ENCODE measurements around the gene ITPRIP.

Gene ITPRIP

DNA sequence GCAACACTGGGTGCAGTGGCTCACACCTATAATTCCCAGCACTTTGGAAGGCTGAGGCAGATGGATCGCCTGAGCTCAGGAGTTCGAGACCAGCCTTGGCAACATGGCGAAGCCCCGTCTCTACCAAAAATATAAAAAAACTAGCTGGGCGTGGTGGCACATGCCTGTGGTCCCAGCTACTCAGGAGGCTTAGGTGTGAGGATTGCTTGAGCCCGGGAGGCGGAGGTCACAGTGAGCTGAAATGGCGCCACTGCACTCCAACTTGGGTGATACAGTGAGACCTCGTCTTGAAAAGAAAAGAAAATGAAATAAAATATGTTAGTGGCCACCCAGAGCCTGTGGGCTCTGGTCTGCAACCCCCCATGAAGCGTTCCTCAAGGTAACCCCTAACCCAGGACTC is 13.3 kb downstream of the ITPRIP start:
- DNase-seq = no peak

DNA sequence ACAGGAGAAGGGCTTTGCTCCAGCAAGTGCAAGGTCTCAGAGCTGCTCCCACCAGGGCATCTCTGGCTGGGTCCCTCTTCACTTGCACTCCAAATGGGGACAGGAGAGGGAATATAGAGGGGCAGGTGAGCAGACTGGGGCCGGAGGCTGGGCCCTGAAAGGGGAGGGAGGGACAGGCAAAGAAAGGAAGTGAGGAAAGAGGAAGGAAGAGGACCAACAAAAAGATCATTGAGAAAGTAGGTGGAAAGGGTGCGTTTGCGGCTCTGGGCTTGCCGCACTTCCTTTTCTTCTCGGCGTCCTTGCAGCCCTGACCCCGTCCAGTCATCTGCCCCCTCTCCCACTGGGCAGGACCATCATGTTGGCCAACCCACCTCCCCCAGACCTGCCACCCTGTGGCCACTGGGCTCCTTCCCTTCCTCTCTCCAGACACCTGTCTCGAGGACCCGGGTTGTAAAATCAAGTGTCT is 14.0 kb downstream of the ITPRIP start:
- no peak for DNase-seq

DNA sequence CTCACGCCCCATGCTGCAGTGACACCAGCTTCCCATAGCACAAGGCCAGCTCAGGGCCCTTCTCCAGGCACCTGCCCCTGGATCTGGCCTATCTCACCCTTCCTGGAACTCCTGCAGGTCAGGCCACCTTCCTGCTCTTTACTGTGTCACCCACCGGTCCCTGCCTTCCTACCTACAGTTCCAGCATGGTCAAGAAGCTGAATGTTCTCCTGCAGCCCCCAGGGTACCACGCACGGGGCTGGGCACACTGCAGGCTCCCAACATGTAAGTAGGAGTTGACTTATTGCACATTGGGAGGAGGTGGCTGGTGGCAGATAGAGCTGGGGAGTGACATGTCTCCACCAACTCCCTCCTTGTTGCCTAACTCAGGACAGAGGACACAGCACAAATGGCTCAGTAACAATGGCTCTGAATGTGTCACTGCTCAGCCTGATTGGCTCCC is 14.5 kb downstream of the ITPRIP start:
- DNase-seq = no peak

DNA sequence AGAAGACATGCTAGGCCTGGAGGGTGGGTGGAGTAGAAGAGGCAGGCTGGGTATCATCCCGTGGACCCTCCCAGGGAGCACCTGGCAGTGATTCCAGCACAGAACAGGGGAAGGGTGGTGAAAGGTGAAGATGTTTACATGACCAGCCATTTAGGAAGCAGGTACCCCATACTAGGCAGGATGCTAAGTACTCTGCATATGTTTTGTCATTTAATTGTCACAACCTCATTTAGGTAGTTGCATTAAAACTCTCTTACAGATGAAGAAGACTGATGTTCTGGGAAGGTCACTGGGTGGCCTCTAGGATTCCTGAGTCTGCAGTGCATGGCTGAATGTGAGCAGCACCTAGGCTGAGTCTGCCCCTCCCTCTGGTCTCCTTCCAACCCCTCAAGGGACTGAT is 15.2 kb downstream of the ITPRIP start:
- DNase-seq = no peak

DNA sequence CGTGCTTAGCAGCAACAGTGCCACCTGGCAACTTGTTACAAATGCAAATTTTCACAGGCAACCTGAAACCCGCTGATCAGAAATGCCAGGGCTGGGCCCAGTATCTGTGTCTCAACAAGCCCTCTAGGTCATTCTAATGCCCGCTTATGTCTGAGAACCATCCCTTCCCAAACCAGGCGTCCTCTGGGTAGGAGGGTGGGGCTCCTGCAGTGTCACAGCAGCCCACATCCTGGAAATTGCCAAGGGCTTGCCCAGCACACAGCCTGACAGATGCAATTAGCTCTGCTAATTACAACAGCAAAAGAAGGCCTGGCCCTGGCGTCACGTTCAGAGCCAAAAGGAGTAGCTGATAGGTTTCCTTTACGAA is 15.9 kb downstream of the ITPRIP start:
- DNase-seq = peak; percentile 43

DNA sequence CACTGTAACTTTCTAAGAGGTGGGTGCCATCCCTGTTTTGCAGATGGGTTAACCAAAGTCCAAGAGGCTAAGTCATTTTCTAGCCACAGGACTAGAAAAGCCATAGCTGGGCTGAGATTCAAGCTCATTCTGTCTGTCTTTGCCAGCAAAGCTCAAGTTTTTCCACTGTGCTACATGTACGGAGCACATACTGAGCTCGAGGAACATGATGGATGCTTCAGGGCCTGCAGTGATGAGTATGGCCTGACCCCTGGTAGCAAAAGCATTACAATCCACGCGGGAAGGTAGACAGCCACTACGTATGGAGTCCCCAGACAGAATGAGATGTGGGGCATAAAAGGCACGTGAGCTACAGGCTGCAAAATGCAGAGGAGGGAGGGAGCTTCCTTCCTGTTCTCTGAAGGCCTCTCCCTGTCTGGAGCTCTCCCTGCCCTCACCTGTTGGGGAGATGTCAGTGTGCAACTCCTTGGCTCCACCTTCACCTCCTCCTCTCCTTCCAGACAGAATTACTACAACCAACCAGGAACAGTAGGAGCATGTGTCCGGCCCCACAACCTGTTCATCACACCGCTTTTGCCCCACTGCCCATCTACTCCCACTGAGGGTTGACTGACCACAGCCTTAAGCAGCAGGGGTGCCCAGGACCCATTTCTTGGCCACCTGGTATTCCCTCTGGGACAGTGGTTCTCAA is 16.4 kb downstream of the ITPRIP start:
- DNase-seq = no peak

DNA sequence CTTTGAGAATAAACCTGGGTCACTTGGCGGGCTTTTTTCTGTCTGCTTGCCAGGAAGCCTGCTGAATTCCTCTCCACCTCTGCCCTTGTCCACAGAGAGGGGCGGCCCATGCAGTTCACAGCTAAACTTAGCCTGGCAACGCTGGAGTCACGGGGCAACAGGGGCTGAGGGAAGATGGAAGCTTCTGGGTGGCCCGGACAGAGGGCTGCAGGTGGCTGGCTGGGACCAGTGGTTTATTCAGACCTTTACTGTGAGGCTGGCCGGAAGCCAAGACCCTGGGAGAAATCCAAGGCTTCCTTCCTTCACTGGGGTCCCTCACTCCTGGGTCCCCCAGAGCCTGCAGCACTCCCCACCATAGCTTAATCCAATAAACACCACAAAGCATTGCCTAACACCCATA is 17.0 kb downstream of the ITPRIP start:
- DNase-seq = no peak

DNA sequence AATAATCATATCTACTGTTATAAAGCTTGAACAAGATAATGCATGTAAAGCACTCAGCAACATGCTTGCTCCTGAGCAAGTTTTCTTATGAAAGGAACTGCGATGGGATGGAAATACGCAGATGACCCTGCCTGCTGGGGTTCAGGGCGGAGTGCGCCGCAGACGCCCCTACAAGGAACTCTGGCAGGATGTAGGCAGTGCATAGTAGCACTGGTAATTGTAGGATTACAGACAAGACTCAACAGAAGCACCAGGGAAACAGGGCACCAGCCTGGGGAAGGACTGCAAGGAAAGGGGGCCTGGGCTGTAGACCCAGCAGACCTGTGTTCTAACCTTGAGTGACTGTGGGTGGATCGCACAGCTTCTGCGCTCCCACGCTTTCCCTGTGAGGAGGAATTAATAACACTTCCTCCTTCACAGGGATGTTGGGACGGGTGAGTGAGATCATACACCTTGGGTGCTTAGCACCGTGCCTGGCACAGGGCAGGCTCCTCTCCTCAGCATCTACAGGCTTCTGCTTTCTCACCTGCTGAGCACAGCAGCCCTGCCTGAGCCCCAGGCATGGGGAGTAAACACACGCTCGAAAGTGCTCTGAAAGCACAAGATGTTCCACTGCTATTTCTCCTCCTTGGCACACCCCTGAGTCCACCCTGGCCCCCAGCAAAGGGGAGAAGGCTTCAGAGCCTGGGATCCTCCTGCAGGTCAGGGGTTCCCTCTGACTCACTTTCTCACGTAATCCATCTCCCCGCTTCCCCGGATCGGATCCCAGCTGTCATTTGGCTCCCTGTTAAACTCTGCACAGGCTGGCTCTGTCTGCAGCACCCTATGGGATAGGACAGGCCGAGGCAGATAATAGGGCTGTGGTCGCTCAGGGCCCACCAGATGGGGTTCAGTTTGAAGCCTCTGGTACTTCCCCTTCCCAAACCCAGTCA is 19.2 kb downstream of the ITPRIP start:
- no peak for DNase-seq

DNA sequence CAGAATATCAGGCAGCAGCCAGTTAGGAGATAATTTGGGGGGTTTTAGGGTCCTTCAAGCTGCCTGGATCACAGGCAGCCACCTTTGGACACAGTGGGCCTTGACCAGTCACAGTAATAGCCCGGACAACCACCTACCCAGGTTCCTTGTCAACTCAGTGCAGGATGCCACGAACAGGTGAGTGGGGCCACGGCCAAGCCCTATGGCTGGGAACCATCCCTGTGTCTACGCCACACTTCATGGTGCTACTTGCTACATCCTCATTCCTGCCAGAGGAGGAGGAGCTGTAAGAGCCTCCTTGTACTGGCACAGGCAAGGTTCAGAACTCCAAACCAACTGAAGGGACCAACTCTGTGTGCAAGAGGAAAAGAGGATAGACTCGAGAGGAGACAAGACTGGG is 19.9 kb downstream of the ITPRIP start:
- no peak for DNase-seq

DNA sequence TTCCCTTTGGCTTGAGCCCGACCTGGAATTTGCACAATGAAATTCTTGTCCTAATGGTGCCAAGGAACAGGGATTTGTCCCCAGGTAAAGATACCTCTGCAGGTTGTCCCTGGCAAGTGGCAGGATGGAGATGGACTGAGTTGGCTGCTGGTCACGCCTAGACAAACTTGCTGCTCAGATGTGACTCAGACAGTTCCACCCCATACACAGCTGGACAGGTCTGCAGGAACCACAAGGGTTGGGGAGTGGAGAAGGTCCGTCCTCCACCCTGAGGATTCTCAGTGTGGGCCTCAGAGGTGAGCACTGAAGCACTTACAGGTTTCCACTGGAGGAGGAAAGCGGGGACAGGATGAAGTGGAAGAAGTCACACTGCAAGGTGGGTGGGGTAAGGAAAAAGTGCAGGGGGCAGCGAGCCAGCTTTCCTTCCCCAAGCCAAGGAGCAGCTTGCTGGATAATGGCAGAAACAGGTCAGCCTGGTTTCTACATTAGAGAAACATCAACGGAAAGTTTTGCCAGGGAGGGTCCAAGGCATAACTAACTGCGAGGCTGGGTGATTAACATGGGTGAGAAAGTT is 20.5 kb downstream of the ITPRIP start:
- no peak for DNase-seq

DNA sequence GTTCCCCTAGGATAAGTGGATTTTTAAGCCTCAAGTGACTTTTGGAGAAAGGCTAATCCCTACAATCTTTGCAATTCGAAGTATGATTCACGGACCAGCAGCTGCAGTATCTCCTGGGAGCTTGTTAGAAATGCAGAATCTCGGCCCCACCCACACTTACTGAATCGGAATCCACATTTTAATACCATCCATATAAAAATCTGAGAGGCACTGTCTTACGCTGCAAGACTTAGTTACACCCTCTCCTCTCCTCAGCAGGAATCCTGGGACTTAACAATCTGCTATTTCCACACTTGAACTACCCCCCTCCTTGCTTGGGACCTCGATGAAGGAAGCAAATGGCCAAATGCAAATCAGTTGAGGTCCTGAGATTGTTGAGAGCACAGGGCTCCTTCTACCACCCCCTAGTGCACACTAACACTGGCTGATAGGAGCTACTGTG is 21.0 kb downstream of the ITPRIP start:
- DNase-seq = no peak

DNA sequence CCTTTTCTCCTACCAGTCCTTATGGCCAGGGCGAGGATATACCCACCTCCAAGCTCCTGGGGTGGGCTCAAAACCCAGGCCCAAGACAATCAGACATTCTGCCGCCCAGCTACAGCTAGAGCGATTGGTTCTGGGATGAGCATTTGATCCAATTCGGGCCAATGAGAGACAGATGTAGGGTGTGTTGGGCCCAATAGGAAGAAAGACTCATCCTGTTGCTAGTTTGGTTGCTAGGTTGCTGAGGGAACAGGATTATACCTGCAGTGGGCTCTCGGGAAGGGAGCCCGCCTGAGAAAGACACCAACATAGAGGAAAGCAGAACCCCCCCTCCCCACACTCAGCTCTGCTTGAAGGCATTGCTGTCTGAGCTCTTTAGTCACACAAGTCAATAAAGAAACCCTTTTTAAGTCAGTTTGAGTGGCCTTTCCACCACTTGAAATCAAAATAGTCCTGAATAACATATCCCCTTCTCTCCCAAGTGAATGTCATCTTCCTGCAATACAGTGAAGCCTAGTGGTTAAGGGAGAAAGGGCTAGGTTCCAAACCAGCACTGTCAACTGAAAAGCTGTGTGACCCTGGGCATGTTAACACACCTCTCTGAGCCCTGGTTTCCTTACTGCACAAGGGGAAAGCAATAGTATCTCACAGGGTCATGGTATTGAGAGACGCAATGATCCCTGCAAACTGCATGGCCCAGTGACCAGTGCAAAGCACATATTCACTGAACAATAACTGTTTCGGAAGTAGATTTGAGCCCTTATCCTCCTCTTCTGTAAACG is 21.8 kb downstream of the ITPRIP start:
- DNase-seq = no peak

DNA sequence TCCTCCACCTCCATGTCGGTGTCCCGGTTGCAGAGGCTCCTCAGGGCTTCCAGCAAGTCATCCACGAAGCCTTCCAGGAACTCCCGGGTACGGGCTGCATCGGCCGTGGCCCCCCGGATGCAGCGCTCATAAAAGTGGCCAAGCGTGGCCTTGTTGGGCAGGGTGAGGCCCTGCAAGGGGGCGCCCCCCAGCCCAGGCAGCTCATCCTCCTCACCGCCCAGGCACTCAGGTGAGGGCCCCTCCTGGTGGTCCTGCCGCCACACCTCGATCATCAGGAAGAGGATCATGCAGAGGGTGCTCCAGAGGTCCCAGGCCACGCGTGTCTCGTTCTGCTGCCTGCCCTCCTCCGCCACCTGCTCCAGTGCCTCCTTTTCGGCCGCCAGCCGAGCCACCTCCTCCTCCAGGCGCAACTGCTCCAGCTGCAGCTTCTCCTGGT is 22.8 kb downstream of the ITPRIP start:
- no peak for DNase-seq

DNA sequence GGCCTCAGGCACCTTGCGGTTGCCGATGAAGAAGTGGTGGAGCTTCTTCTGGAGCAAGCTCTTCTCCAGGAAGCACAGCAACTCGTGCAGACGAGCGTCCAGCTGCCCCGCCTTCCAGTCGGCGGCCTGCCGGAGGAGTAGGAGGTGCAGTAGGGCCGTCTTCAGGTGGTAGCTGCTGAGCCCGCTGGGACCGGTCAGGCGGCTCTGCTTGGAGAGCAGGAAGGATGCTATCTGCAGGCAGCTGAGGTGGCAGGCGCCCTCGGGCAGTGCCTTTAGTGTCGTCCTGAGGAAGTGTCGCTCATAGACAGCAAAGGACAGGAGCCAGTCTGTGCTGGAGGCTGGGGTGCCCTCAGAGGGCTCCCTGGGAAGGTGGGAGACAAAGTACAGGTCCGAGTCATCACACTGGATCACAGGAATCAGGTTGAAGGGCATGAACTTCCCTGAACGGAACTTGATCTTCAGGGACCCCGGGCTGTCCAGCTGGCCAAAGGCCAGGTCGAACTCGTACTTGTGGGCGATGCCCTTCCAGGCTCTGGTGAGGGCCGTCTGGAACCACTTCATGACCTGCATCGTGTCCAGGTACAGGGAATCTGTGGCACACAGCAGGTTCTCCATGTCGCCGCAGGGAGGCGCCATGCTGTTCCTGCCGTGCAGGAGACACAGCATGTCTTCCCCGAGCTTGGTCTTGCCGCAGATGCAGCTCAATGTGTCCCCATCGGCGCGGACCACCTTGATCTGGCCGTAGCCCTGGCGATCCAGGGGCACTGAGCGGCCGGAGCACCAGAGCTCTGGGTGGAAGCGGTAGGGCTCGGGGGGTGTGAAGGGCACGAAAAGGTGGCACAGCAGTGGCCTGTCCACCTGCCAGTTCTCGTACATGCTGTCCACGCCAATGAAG is 23.4 kb downstream of the ITPRIP start:
- DNase-seq = no peak

DNA sequence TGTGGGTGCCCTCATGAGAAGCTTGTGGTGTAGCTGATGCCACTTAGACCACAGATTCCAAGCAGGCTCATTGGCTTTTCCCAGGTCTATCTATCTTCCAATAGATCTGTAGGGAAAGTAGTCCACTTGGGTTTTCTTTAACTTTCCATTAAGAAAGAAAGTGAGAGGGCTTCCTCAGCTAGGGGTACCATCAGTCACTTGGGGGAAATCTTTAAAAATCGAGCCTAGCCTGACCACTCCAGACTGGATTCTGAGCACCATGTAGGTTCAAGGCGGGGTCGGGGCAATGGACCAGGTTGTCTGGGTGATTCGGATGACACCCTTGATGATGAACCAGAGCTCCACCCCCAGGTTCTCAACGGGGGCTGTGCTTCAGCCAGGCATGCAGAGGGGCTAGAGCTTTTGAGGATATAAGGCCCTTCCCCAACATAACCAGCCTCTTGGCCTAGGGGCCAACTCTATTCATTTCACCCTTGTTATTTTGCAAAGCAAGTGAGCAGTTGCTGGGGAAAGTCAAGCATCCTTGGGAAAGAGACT is 27.0 kb downstream of the ITPRIP start:
- no peak for DNase-seq

DNA sequence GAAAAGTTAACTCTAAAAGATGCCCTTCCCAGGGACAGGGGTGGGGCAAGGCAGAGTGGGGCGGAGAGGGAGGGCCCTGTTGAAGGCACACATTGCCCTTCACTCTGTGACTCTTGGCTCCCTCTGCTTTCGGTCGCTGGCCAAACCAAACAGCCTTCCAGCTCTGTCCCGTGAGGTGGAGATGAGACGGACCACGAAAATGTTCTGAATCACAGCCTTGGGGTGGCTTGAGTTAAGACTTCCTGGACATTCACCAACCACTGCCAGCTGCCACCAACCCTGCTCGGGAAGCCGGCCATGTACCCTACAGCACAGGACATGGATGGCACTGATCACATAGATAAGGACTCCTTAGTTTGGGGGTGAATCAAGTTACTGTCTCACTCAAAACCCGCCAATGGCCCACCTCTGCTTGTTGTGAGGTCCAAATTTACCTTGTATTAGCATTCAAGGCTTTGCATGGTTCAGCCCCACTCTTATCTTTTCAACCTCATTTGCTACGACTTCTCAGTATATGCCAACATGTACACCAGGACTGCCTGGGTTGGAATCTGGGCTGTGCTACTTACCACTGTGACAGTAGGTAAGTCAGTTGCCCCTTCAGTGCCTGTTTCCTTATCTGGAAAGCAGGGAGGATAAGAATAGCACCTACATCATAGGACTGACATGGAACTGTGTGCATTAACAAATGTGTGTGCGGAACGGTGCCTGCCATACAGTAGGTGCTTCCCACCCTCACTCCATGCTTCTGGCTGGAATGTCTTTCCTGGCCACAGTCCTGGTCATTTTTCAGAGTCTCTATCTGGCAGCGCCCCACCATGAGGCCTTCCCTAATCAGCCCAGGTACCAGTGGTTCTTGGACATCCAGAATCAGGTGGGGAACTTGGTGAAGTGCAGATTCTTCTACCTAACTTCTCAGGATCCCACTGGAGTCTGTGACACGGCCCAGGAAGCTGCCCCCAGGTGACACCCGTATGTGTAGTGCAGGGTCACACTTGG is 28.0 kb downstream of the ITPRIP start:
- DNase-seq = no peak

DNA sequence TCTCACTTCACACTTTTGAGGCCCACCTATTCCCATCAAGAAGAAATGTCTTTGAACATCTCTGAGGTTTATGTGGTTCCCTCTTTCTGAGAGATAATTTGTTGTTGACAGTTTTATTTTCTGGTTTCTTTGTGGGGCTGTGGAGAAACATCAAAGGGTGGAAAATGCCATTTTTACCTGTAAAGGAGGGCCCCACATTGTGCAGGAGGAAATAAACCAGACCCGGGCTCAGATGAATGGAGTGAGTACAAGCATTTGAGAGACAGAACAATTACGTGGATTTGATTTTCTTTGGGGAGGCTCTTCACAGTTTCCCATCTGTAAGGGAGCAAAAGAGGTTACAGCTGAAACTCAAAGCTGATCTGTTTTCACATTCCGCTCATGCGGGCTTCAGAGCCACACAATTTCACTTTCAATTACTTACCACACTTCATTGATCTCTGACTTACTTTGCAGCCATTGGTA is 29.8 kb downstream of the ITPRIP start:
- DNase-seq = peak; percentile 41

DNA sequence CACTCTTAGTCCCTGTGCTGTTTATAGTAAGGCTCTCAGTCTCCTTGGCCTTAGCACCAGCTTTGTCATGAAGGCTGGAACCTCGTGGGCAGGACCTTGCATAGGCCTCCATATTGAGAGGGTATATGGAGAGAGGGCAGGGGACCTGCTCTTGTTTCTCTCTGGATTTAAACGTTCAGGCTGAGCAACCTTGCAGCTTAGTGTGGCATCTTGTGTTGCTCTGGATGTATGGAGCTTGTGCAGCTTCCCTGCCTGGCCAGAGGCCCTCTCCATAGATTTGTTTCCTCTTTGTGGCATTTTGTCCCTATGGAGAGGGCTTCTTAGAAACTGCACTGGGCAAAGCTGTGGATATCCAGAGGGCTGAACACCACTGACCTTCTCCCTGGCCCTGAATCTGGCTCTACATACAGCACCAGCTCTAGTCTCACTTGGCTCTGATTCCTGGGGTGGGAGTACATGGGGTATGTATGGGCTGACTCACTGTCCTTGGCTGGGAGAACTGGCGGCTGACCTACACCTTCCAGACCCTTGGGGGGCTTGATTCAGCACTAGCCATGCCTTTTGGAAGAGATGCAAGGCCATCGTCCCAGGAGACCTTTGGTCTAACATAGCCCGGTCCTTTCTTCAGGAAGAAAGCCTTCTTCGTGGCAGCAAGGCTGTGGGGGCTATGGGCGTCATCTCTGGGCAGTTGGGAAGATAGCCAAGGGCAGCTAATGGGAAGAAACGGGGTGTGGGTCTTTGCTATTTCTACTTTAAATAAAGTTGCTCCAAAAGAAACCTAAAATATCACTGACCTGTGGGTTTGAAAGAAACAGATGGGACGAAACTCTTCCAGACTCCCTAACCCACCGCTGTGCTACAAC is 30.5 kb downstream of the ITPRIP start:
- no peak for DNase-seq

DNA sequence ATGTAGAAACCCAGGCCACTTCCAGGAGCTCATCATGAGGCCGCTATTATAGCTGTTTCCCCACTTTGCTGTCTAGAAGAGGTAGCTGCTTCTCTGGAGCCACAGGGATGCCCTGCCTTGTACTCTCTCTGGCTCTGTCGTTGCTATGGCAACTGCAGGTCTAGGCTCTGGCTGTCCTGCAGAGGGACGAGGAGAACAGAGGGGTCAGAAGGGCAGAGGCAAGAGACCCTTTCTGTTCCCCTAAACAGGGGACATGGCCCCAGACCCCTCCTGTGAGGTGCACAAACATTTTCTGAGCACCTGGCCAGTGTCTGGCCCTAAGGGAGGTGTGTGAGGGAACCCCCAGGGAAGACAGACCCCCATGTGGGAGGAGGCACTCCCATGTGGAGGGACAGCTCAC is 31.4 kb downstream of the ITPRIP start:
- no peak for DNase-seq
